Measurements from ENCODE around the gene IREB2. TPM values are rescaled to one million over a fixed set of nuclear protein-coding genes. Genes with fewer than 3 reads are reported as not detected.

Gene IREB2
- total RNA-seq, 2 experiments from 2014 or later = 57.8 to 61.5 TPM

Other genes starting within 250 kb of the IREB2 start
- gene ACSBG1, start 203.7 kb upstream of the IREB2 start, total RNA-seq = not detected
- gene DNAJA4, start 173.7 kb upstream of the IREB2 start, total RNA-seq = 10 to 100 TPM; 27.7 to 30.9 TPM
- 10 to 100 TPM; 35.4 to 35.7 TPM for gene SKIC8, start 138.6 kb upstream of the IREB2 start, total RNA-seq
- not detected for gene CRABP1, start 97.9 kb upstream of the IREB2 start, total RNA-seq
- 1 to 10 TPM; 2.4 to 2.7 TPM for gene HYKK, start 69.4 kb downstream of the IREB2 start, total RNA-seq
- 100 to 1,000 TPM; 226 to 235 TPM for gene PSMA4, start 102.2 kb downstream of the IREB2 start, total RNA-seq
- 1 to 10 TPM; 2.1 to 3.1 TPM for gene CHRNA5, start 127.3 kb downstream of the IREB2 start, total RNA-seq
- gene CHRNA3, start 182.8 kb downstream of the IREB2 start, total RNA-seq = not detected
- not detected for gene CHRNB4, start 203.0 kb downstream of the IREB2 start, total RNA-seq

Data from activated CD4-positive, alpha-beta memory T cell treated with anti-CD3 and anti-CD28 coated beads, Interleukin-2, amount 10 ng/mL, durations not matched to agents 7 days and 5 days (primary cell).